Measurements from ENCODE around the gene MTCH1. TPM values are rescaled to one million over a fixed set of nuclear protein-coding genes. Genes with fewer than 3 reads are reported as not detected.

MTCH1 gene
- total and polyA plus RNA-seq, 2 donors (not counting 1 experiment from before 2014, with no cell fraction given): 91.7 to 150 TPM

DNA sequence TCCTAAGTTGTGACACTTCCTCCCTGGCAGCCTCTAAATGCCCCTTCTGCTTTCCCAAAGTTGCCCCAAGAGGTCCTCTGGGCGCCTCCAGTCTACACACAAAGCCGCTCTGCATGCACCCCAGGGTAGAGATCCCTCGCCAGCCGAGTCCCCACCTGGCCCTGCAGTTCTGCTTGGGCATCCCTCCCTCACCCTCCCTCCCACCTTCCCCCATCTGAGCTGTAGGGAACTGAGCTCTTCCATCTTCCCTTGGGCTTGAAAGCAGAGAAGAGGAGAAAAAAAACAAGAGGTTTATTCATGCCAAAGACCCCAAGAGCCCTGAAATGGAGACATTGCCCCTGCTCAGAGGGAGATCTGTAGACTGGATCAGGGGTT, 13.7 kb upstream of the MTCH1 start:
- 87% methylated on average over 4 of the region's 4 CpGs for WGBS (ENCODE audit: insufficient coverage)
- Histone ChIP-seq H3K79me2 (ENCODE audit: control insufficient read depth, insufficient read depth, low read length) (no peaks in the 10 kb centered on the region), H3K9ac (ENCODE audit: low read length) (no peak overlapping the region), H2AFZ (ENCODE audit: insufficient read depth, low read depth, low read length, poor library complexity, severe bottlenecking) (no peak overlapping the region), H3K9me3 (ENCODE audit: control extremely low read depth in 1 of 3, control insufficient read depth in 2 of 3, insufficient read depth in 1 of 3, low read length in 2 of 3) (no peaks in the 10 kb centered on the region), H3K36me3 (replicated peaks in 1 of 2; ENCODE audit: control extremely low read depth in 1 of 2, control insufficient read depth in 1 of 2, extremely low read depth in 1 of 2, insufficient read depth in 2 of 2, low read length in 1 of 2) (no peaks in the 10 kb centered on the region), H4K20me1 (ENCODE audit: control insufficient read depth, insufficient read depth, low read length, poor library complexity, severe bottlenecking) (no peaks in the 10 kb centered on the region), H3K4me2 (replicated peaks; ENCODE audit: low read depth, low read length, poor library complexity, severe bottlenecking) (no peak overlapping the region), H3K27me3 (replicated peaks in 1 of 4; ENCODE audit: control extremely low read depth in 1 of 4, control insufficient read depth in 3 of 4, insufficient read depth in 4 of 4, low read length in 3 of 4) (no peaks in the 10 kb centered on the region), H3K27ac (ENCODE audit: low read length in 2 of 2) (no peak overlapping the region), H3K4me1 (ENCODE audit: control insufficient read depth in 2 of 2, insufficient read depth in 2 of 2, low read length in 2 of 2) (peaks cover 28 to 47% of the 10 kb centered on the region in 2 donors), H3K4me3 (ENCODE audit: control extremely low read depth in 1 of 5, extremely low read depth in 1 of 5, insufficient read depth in 1 of 5, low read depth in 2 of 5, low read length in 4 of 5) (no peak overlapping the region)
- ATAC-seq (ENCODE audit: low read depth) (no peak), DNase-seq (no peak)
- H3K27ac Mint-ChIP-seq: no peak overlapping the region
- TF ChIP-seq, protein P1, sequence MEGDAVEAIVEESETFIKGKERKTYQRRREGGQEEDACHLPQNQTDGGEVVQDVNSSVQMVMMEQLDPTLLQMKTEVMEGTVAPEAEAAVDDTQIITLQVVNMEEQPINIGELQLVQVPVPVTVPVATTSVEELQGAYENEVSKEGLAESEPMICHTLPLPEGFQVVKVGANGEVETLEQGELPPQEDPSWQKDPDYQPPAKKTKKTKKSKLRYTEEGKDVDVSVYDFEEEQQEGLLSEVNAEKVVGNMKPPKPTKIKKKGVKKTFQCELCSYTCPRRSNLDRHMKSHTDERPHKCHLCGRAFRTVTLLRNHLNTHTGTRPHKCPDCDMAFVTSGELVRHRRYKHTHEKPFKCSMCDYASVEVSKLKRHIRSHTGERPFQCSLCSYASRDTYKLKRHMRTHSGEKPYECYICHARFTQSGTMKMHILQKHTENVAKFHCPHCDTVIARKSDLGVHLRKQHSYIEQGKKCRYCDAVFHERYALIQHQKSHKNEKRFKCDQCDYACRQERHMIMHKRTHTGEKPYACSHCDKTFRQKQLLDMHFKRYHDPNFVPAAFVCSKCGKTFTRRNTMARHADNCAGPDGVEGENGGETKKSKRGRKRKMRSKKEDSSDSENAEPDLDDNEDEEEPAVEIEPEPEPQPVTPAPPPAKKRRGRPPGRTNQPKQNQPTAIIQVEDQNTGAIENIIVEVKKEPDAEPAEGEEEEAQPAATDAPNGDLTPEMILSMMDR (IDR thresholded peaks at IDR 0.05): no peak
- no peak for TF ChIP-seq EZH2 (IDR thresholded peaks at IDR 0.05; ENCODE audit: borderline replicate concordance, insufficient read depth, low read depth, low read length, poor library complexity, severe bottlenecking)
- peaks cover 51% of the 10 kb centered on the region for H3K4me1 Mint-ChIP-seq
- no peaks in the 10 kb centered on the region for H3K27me3 Mint-ChIP-seq
- ChIA-PET POLR2A (interaction anchor here (0.7 kb wide), 1 partner anchor 23 kb away, joined by 3 read pairs; no protein-coding TSS in a partner anchor), CTCF (interaction anchor here (1.2 kb wide), 1 partner anchor 46 kb away, joined by 3 read pairs; the partner anchor contains the start of gene PI16)
- no peak overlapping the region for H3K4me3 Mint-ChIP-seq
- intact Hi-C loops (cut with micrococcal nuclease): loop anchor here (10.0 kb wide), 1 partner anchor 405 kb away; the partner anchor contains the start of gene SRSF3
- no peaks in the 10 kb centered on the region for H3K9me3 Mint-ChIP-seq (ENCODE audit: insufficient read depth)

DNA sequence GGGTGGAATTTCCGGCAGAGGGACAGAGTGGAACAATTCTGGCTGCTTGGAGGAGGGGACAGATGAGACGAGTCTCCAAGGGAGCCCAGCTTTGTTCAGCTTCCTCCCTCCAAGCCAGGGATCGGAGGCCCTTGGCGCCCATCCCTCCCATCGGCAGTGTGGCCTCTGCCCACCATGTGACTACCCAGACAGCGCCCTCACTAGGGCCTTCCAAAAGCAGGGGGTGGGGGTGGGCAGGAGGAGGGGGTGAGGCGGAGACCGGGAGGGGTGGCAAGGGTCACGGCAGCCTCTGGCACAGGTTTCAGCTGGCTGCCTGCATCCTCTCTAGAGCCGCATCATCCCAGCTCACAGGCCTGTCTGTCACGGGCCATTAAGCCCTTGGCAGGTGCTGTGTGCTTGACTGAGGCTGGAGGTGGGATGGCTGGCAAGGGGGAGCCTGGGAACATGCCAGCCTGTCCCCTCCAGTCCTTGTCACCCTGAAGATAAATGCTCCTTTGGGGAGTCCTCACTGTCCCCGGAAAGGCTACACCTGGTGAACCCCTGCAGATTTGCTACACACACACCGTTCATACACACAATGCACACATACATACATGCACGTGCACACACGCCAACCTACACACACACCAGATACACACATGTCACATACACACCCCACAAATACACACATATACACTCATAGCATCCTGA, 13.2 kb upstream of the MTCH1 start:
- Histone ChIP-seq H3K4me3 (ENCODE audit: control extremely low read depth in 1 of 5, extremely low read depth in 1 of 5, insufficient read depth in 1 of 5, low read depth in 2 of 5, low read length in 4 of 5) (no peak overlapping the region), H3K9ac (ENCODE audit: low read length) (no peak overlapping the region), H3K27ac (ENCODE audit: low read length in 2 of 2) (no peak overlapping the region), H2AFZ (ENCODE audit: insufficient read depth, low read depth, low read length, poor library complexity, severe bottlenecking) (no peak overlapping the region), H3K4me2 (replicated peaks; ENCODE audit: low read depth, low read length, poor library complexity, severe bottlenecking) (no peak overlapping the region), H4K20me1 (ENCODE audit: control insufficient read depth, insufficient read depth, low read length, poor library complexity, severe bottlenecking) (no peaks in the 10 kb centered on the region), H3K27me3 (replicated peaks in 1 of 4; ENCODE audit: control extremely low read depth in 1 of 4, control insufficient read depth in 3 of 4, insufficient read depth in 4 of 4, low read length in 3 of 4) (no peaks in the 10 kb centered on the region), H3K79me2 (ENCODE audit: control insufficient read depth, insufficient read depth, low read length) (no peaks in the 10 kb centered on the region), H3K9me3 (ENCODE audit: control extremely low read depth in 1 of 3, control insufficient read depth in 2 of 3, insufficient read depth in 1 of 3, low read length in 2 of 3) (no peaks in the 10 kb centered on the region), H3K36me3 (replicated peaks in 1 of 2; ENCODE audit: control extremely low read depth in 1 of 2, control insufficient read depth in 1 of 2, extremely low read depth in 1 of 2, insufficient read depth in 2 of 2, low read length in 1 of 2) (no peaks in the 10 kb centered on the region), H3K4me1 (ENCODE audit: control insufficient read depth in 2 of 2, insufficient read depth in 2 of 2, low read length in 2 of 2) (peaks cover 24 to 42% of the 10 kb centered on the region in 2 donors)
- no peak for DNase-seq
- Mint-ChIP-seq H3K4me1 (peaks cover 46% of the 10 kb centered on the region), H3K9me3 (ENCODE audit: insufficient read depth) (no peaks in the 10 kb centered on the region), H3K27ac (no peak overlapping the region), H3K27me3 (no peaks in the 10 kb centered on the region), H3K4me3 (no peak overlapping the region)
- 60% methylated on average over 11 of the region's 15 CpGs for WGBS (ENCODE audit: insufficient coverage)
- POLR2A ChIA-PET: no interaction called here
- ATAC-seq (ENCODE audit: low read depth): no peak
- CTCF ChIA-PET: interaction anchor here (1.2 kb wide), 1 partner anchor 45 kb away, joined by 3 read pairs; the partner anchor contains the start of gene PI16
- intact Hi-C loops (cut with micrococcal nuclease): no loop called here
- TF ChIP-seq, protein P1 (IDR thresholded peaks at IDR 0.05): no peak
- no peak for TF ChIP-seq EZH2 (IDR thresholded peaks at IDR 0.05; ENCODE audit: borderline replicate concordance, insufficient read depth, low read depth, low read length, poor library complexity, severe bottlenecking)
